Left lung (tissue), 10 donors: ENCODE data around the gene ENTPD6. TPM values are rescaled to one million over a fixed set of nuclear protein-coding genes. Genes with fewer than 3 reads are reported as not detected.

Experiments
- ATAC-seq: fragments of 200-7000 bp; cut with Tn5 transposase; one replicate; pipeline ENCODE4 v1.9.1; 2020; ENCODE audit warnings: moderate library complexity
- DNase-seq, 4 donors: peaks; one replicate each; pipeline ENCODE4 v3.0.0-alpha.2; 2013 to 2020
- H3K27ac ChIP-seq, 2 donors: fragments of 200-600 bp; sonication (generic) in 1 of 2; one replicate each; pipeline versions ENCODE4 v1.5.0 to v1.8.0; 2020 to 2021
- H3K27me3 ChIP-seq, 2 donors: fragments of 200-600 bp; sonication (generic) in 1 of 2; one replicate each; pipeline versions ENCODE4 v1.5.0 to v1.8.0; 2020 to 2021
- H3K36me3 ChIP-seq, 2 donors: fragments of 200-600 bp; sonication (generic) in 1 of 2; one replicate each; pipeline versions ENCODE4 v1.5.0 to v1.8.0; 2020 to 2021
- H3K4me1 ChIP-seq, 2 donors: fragments of 200-600 bp; one replicate each; pipeline ENCODE4 v1.8.0; 2021
- H3K4me3 ChIP-seq, 2 donors: fragments of 200-600 bp; sonication (generic) in 1 of 2; one replicate each; pipeline versions ENCODE4 v1.5.0 to v1.8.0; 2020 to 2021; ENCODE audit warnings: mild to moderate bottlenecking in 1 of 2
- H3K9me3 ChIP-seq, 2 donors: fragments of 200-600 bp; sonication (generic) in 1 of 2; one replicate each; pipeline versions ENCODE4 v1.5.0 to v1.8.0; 2020 to 2021
- CTCF ChIP-seq, 2 donors: fragments of 200-600 bp; sonication (generic) in 1 of 2; IDR thresholded peaks; one replicate each; pipeline versions ENCODE4 v1.5.0 to v1.8.0; 2021; ENCODE audit warnings: antibody characterized with exemption in 2 of 2
- intact Hi-C, 2 donors: fragments of 100-400 bp; cut with DNase I; formaldehyde crosslinking; loops; one replicate each; pipeline versions ENCODE4 v1.11.2 to v1.14.2; 2022
- polyA plus RNA-seq, 6 donors: library from polyadenylated mRNA; unstranded; fragments of 120-200 nt; gene quantifications; one replicate each; pipeline ENCODE4 v1.2.1, GENCODE V29; 2013; ENCODE audit not compliant: insufficient read length in 6 of 6
- total RNA-seq, 2 donors: library from RNA; stranded (reverse); fragmentation: NEBNext Ultra II Directional; extraction: Animal tissue kit (Norgen Biotek cat#: 25700); gene quantifications; one replicate each; pipeline ENCODE4 v1.2.1, GENCODE V29; 2021
- donor health status: DM: no; HTN: yes; CAD: no.
- donor health status: DM: no; HTN: no; CAD: no.

ENTPD6 gene
- total and polyA plus RNA-seq, 8 donors: 40.2 to 76.3 (median 47.8) TPM

GRCh38 chr20:25274891-25275812, 79.6 kb downstream of the ENTPD6 start:
- H3K4me1 ChIP-seq: no peaks in the 10 kb centered on the region
- TF ChIP-seq CTCF (IDR thresholded peaks at IDR 0.05): no peak
- H3K27ac ChIP-seq: no peak overlapping the region
- peaks cover 0 to 100% of the 10 kb centered on the region in 2 donors for H3K36me3 ChIP-seq
- no peaks in the 10 kb centered on the region for H3K9me3 ChIP-seq
- intact Hi-C loops: no loop called here
- no peaks in the 10 kb centered on the region for H3K27me3 ChIP-seq
- ATAC-seq (no peak), DNase-seq (peak in 1 of 4 donors; percentile 20)
- no peak overlapping the region for H3K4me3 ChIP-seq

GRCh38 chr20:25275813-25276532, 80.5 kb downstream of the ENTPD6 start:
- peaks cover 0 to 100% of the 10 kb centered on the region in 2 donors for H3K36me3 ChIP-seq
- TF ChIP-seq CTCF (IDR thresholded peaks at IDR 0.05): no peak
- H3K4me3 ChIP-seq: no peak overlapping the region
- no peaks in the 10 kb centered on the region for H3K4me1 ChIP-seq
- peak in 2 of 4 donors; percentile 26 to 50 for DNase-seq
- ATAC-seq: no peak
- no peaks in the 10 kb centered on the region for H3K27me3 ChIP-seq
- H3K27ac ChIP-seq: no peak overlapping the region
- intact Hi-C loops: no loop called here
- no peaks in the 10 kb centered on the region for H3K9me3 ChIP-seq

Other genes with a start within 250 kb of the ENTPD6 start
- 10 to 100 TPM in 1 of 2 donors, 1 to 10 TPM in 1; 2.4 to 28.0 TPM for gene CST7, start 246.4 kb upstream of the ENTPD6 start, total RNA-seq
- 1 to 10 TPM in 5 of 6 donors, under 1 TPM in 1; 0.84 to 2.0 (median 1.4) TPM for gene CST7, start 246.4 kb upstream of the ENTPD6 start, polyA plus RNA-seq
- gene APMAP, start 203.0 kb upstream of the ENTPD6 start, total RNA-seq: 10 to 100 TPM; 82.5 to 83.6 TPM
- gene APMAP, start 203.0 kb upstream of the ENTPD6 start, polyA plus RNA-seq: 10 to 100 TPM; 76.2 to 90.2 (median 83.3) TPM
- 10 to 100 TPM; 26.6 to 40.7 TPM for gene ACSS1, start 137.6 kb upstream of the ENTPD6 start, total RNA-seq
- gene ACSS1, start 137.6 kb upstream of the ENTPD6 start, polyA plus RNA-seq: 10 to 100 TPM; 41.0 to 44.3 (median 42.8) TPM
- gene VSX1, start 113.6 kb upstream of the ENTPD6 start, total RNA-seq: not detected
- gene VSX1, start 113.6 kb upstream of the ENTPD6 start, polyA plus RNA-seq: under 1 TPM in 1 of 6 donors, not detected in 5; 0.10 TPM
- gene PYGB, start 52.4 kb downstream of the ENTPD6 start, total RNA-seq: 10 to 100 TPM; 78.2 to 81.3 TPM
- 10 to 100 TPM; 37.8 to 56.3 (median 46.7) TPM for gene PYGB, start 52.4 kb downstream of the ENTPD6 start, polyA plus RNA-seq
- gene ABHD12, start 195.1 kb downstream of the ENTPD6 start, total RNA-seq: 10 to 100 TPM; 52.1 to 57.8 TPM
- gene ABHD12, start 195.1 kb downstream of the ENTPD6 start, polyA plus RNA-seq: 10 to 100 TPM; 39.7 to 48.2 (median 46.3) TPM
- 1 to 10 TPM; 4.8 to 6.4 TPM for gene GINS1, start 212.0 kb downstream of the ENTPD6 start, total RNA-seq
- gene GINS1, start 212.0 kb downstream of the ENTPD6 start, polyA plus RNA-seq: 10 to 100 TPM; 14.5 to 22.9 (median 16.2) TPM